Choroid plexus epithelial cell (primary cell): ENCODE measurements around the gene C16orf74.

Experiments used
- DNase-seq: peaks from one replicate; pipeline ENCODE4 v3.0.0-alpha.2; 2010; ENCODE audit warnings: low read depth
- H3K4me3 ChIP-seq: 2 replicates; pipeline ENCODE4 v1.5.1; 2011; ENCODE audit warnings: low read depth, mild to moderate bottlenecking, control low read depth, low read length, moderate library complexity
- TF ChIP-seq, protein P1 (sequence below): conservative IDR thresholded peaks from 2 replicates; pipeline ENCODE4 v1.5.1; 2011; ENCODE audit warnings: low read depth, mild to moderate bottlenecking, control low read depth, inconsistent platforms, low read length, moderate library complexity

The C16orf74 gene

DNA sequence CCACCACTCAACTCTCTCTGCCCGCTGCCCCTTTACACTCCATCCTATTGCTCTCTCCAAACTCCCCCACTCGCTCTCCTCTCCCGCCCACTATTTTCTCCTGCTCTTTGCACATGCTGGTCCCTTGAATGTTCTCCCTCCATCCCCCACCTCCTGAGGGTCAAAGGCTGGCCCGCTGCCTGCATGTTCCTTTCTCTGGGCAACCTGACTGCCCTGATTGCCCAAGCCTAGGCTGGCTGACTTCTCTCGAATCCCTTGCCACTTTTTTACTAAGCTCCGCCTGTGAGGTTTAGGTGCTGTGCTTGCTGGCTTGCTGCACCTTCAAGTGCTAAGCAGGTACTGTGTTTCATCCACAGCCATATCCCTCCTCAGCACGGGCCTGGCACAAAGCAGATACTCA, 45.7 kb upstream of the C16orf74 start:
- no peak for DNase-seq
- TF ChIP-seq, protein P1, sequence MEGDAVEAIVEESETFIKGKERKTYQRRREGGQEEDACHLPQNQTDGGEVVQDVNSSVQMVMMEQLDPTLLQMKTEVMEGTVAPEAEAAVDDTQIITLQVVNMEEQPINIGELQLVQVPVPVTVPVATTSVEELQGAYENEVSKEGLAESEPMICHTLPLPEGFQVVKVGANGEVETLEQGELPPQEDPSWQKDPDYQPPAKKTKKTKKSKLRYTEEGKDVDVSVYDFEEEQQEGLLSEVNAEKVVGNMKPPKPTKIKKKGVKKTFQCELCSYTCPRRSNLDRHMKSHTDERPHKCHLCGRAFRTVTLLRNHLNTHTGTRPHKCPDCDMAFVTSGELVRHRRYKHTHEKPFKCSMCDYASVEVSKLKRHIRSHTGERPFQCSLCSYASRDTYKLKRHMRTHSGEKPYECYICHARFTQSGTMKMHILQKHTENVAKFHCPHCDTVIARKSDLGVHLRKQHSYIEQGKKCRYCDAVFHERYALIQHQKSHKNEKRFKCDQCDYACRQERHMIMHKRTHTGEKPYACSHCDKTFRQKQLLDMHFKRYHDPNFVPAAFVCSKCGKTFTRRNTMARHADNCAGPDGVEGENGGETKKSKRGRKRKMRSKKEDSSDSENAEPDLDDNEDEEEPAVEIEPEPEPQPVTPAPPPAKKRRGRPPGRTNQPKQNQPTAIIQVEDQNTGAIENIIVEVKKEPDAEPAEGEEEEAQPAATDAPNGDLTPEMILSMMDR, result no peak
- no peak overlapping the region for H3K4me3 ChIP-seq

GRCh38 chr16:85796152-85796551, 45.3 kb upstream of the C16orf74 start:
- no peak overlapping the region for H3K4me3 ChIP-seq
- TF ChIP-seq, protein P1, result no peak
- no peak for DNase-seq

GRCh38 chr16:85794696-85795095, 43.8 kb upstream of the C16orf74 start:
- TF ChIP-seq, protein P1, result no peak
- DNase-seq, result no peak
- H3K4me3 ChIP-seq, result no peak overlapping the region

DNA sequence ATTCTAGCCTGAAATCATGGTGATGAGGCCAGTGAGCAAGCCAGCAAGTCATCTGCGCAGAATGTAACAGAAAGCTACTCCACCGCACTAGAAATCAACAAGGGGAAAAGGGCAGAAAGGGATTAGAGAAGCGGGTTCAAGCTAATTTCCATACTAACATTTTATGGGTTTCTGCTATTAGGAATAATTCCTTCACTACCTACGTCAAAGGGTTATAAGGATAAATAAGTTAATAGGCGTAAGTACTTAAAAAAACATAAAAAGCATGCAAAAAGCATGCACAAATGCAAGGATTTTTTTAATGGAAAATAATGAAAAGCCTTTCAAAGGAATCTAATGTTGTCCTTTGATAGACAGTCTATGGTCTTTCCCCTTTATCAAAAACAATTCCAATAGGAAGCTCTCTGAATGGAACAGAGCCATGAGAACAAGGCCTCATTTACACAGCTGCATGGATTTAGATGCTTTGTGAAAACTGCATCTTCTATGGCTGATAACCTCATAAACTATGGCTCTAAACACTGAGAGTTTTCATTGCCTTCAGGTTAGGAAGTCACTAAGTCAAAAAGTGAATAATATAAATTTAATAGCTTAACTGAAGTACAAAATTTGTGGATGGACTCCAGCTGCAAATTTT, 42.9 kb upstream of the C16orf74 start:
- H3K4me3 ChIP-seq, result no peak overlapping the region
- DNase-seq, result no peak
- TF ChIP-seq, protein P1, result no peak

DNA sequence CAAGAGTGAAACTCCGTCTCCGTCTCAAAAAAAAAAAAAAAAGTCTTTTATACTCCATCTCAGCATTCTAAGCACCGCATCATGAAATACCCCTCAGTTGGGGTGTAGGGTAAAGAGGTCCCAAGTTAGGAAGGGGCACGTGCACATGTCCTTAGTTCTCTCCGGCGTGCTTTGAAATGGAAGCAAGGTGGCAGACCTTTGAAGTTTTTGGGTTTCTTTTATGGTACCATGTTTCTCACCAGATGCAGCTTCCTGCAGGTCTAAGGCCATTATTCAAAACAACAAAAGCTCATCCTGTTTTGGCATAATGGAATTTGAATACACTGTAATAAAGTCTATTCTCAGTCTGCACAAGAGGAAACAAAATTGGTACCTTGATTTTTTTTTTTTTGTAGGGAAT, 38.9 kb upstream of the C16orf74 start:
- no peak overlapping the region for H3K4me3 ChIP-seq
- no peak for DNase-seq
- TF ChIP-seq, protein P1, result no peak

GRCh38 chr16:85788819-85789218, 37.9 kb upstream of the C16orf74 start:
- TF ChIP-seq, protein P1, result no peak
- no peak for DNase-seq
- no peak overlapping the region for H3K4me3 ChIP-seq

DNA sequence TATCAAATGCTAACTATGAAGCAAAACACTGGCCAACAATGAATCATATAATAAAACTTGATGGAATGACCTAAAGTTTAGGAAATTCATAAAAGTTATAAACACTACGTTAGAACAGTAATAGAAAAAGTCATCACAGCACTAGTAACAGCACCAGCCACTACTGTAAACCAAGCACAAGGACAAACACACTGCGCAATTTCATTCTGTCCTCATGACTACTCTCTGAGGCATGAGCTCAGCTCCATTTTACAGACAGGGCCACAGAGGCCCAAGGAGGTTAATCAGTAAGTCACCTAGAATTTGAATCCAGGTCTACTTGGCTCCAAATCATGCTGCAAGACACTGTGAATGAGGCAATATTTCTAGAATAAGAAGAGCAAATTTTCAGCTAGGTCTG, 35.0 kb upstream of the C16orf74 start:
- H3K4me3 ChIP-seq, result no peak overlapping the region
- TF ChIP-seq, protein P1, result no peak
- DNase-seq, result no peak
